Measurements from ENCODE around the gene PNPLA8.

DNA sequence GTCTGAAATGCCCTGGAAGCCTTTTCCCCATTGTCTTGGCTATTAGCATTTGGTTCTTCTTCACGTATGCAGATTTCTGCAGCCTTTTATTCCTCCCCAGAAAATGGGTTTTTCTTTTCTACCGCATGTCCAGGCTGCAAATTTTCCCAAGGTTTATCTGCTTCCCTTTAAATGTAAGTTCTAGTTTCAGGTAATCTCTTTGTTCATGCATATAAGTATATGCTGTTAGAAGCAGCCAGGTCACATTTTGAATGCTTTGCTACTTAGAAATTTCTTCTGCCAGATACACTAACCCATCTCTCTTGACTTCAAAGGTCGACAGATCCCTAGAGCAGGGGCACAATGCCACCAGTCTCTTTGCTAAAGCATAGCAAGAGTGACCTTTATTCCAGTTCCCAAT is 31.3 kb upstream of the PNPLA8 start:
- TF ChIP-seq, protein P1, sequence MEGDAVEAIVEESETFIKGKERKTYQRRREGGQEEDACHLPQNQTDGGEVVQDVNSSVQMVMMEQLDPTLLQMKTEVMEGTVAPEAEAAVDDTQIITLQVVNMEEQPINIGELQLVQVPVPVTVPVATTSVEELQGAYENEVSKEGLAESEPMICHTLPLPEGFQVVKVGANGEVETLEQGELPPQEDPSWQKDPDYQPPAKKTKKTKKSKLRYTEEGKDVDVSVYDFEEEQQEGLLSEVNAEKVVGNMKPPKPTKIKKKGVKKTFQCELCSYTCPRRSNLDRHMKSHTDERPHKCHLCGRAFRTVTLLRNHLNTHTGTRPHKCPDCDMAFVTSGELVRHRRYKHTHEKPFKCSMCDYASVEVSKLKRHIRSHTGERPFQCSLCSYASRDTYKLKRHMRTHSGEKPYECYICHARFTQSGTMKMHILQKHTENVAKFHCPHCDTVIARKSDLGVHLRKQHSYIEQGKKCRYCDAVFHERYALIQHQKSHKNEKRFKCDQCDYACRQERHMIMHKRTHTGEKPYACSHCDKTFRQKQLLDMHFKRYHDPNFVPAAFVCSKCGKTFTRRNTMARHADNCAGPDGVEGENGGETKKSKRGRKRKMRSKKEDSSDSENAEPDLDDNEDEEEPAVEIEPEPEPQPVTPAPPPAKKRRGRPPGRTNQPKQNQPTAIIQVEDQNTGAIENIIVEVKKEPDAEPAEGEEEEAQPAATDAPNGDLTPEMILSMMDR (conservative IDR thresholded peaks at IDR 0.05; ENCODE audit: low read length): no peak
- TF ChIP-seq EZH2phosphoT487 (IDR thresholded peaks at IDR 0.05; ENCODE audit: borderline replicate concordance, low read depth, low read length): no peak
